GM21423 (cell line): Measurements from ENCODE around the gene ADGRV1.
"Not testable (repeated sequence)": the region's sequence is repeated elsewhere in the genome, so short reads cannot be mapped to it uniquely, and the experiment has no call there.

Experiments used
- ATAC-seq: cut with Tn5 transposase; IDR thresholded peaks from one replicate; pipeline ENCODE4 v1.9.1; 2021; ENCODE audit warnings: mild to moderate bottlenecking, moderate library complexity; ENCODE audit not compliant: unreplicated experiment

Gene ADGRV1

DNA sequence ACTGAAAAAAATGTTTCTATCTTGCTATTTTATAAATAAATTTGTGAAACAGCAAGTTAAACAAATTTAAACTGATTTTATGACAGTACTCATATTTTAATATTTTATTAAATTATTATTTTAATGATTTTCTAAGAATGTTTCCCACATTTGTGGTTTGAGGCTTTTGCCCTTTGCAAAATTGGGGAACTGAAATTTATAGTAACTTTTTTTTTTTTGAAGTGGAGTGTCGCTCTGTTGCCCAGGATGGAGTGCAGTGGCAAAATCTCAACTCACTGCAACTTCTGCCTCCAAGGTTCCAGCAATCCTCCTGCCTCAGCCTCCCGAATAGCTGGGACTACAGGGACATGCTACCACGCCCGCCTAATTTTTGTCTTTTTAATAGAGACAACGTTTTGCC is 7.2 kb upstream of the ADGRV1 start:
- ATAC-seq = no peak

DNA sequence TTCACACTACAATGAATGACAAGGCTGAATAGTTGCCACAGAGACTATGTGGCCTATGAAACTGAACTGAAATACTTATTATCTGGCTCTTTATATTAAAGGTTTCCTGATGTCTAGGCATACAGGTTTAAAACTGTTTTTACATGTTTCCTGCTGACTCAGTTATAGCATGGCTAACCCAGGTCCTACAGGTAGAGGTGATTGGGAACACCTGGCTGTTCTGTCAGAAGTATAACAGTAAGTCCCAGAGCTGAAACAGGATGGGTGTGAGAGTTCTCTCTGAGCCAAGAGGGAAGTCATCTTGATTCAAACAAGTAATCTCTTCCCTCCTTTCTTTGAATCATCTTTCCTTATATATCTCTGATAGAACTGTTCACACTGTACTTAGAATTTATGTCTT is 4.9 kb upstream of the ADGRV1 start:
- no peak for ATAC-seq

- no peak for ATAC-seq
Observed at GRCh38 chr5:90554358-90555006, 4.1 kb upstream of the ADGRV1 start.

- ATAC-seq = no peak
Observed at GRCh38 chr5:90555666-90556065, 2.9 kb upstream of the ADGRV1 start.

DNA sequence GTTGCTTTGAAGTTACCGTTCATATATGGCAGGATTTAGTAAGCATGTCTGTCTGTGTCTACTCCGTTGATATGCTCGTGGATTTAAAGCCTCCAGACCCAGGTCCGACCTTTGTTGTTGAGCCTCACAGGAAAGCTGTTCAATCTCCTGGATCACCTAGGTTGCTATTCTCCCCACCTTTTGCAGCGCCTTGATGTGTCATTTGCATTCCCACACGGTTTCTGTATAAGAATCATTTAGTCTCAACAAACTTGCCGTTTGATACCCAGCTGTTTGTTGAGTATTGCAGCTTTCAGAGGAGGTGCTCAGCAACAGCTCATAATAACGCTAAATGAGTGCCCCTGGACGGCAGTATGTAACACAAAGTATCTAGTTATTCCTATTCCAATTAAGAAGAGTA is 1.2 kb upstream of the ADGRV1 start:
- ATAC-seq = no peak

- ATAC-seq = no peak
Observed at GRCh38 chr5:90557871-90558270, 726 bp upstream of the ADGRV1 start.

- ATAC-seq = no peak
Observed at GRCh38 chr5:90560771-90561170, 2.2 kb downstream of the ADGRV1 start.

- ATAC-seq = no peak
Observed at GRCh38 chr5:90561766-90562165, 3.2 kb downstream of the ADGRV1 start.

DNA sequence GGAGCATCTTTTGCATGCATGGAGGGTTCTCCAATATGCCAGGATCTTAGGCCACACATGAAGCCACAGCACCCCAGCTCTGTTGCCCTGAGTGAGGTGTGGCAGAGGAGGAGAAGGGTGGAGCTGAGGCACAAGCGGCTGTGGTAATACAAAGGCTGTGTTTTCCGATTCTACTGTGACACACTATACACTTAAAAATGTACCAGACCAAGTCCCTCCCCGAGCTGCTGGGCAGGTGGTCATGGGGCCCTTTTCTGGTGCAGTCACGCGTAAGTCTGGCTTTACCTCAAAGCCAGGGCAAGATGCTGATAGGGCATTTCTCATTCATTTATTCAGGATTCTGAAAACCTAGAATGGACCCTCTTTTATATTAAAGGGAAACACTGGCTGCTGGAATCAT is 3.7 kb downstream of the ADGRV1 start:
- ATAC-seq = no peak

GRCh38 chr5:90563108-90563507 is 4.5 kb downstream of the ADGRV1 start:
- ATAC-seq = no peak

GRCh38 chr5:90565491-90565890 is 6.9 kb downstream of the ADGRV1 start:
- no peak for ATAC-seq

DNA sequence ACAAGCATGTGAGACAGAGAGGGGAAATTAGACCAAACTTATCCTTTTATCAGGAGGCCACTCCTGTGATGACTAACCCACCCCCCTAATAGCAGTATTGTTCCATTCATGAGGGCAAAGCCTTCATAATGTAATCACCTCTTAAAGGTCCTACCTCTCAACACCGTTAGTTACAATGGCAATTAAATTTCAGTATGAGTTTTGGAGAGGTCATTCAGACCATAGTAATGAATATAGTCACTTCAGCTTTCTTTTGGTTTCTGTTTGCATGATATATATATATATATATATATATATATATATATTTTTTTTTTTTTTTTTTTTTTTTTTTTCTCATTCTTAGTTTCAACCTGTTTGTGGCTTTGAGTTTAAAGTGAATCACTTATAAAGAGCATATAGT is 10.5 kb downstream of the ADGRV1 start:
- ATAC-seq = no peak

GRCh38 chr5:90570034-90570433 is 11.4 kb downstream of the ADGRV1 start:
- no peak for ATAC-seq

DNA sequence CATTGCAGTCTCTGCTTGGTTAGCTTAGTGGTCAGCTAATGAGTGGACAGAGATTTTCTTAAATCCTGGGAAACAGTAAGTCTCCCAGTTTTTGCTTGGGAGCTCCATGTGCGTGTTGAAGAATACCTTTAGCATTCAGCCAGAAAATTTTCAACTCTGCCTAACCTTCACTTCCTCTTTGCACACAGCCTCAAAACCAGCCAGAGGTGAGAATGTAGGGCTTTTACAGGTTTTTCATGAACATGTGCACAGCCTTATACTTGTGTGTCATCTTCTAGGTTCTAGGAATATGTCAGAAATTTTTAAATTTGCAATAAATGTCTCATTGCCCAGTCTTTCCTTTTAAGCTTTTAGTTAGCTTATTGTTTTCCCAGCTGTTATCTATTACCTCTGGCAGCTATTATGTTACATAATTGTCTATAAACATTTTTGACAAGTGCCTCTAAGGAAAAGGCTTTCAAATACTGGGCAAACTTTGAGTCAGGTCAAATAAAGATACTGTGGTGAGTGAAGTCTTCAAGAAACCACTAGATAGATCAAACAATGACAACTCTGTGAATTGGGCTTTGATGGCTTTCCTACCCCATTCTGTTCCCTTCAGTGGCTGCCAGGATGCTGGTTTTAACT is 12.7 kb downstream of the ADGRV1 start:
- no peak for ATAC-seq

GRCh38 chr5:90575712-90576111 is 17.1 kb downstream of the ADGRV1 start:
- ATAC-seq = no peak

- ATAC-seq = not testable (repeated sequence)
Observed at GRCh38 chr5:90576566-90576965, 18.0 kb downstream of the ADGRV1 start.

DNA sequence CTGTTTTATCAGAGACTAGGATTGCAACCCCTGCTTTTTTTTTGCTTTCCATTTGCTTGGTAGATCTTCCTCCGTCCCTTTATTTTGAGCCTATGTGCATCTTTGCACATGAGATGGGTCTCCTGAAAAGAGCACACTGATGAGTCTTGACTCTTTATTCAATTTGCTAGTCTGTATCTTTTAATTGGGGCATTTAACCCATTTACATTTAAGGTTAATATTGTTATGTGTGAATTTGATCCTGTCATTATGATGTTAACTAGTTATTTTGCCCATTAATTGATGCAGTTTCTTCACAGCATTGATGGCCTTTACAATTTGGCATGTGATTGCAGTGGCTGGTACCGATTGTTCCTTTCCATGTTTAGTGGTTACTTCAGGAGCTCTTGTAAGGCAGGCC is 21.3 kb downstream of the ADGRV1 start:
- ATAC-seq = not testable (repeated sequence)

- ATAC-seq = no peak
Observed at GRCh38 chr5:90581956-90582355, 23.4 kb downstream of the ADGRV1 start.

GRCh38 chr5:90585337-90585986 is 26.9 kb downstream of the ADGRV1 start:
- ATAC-seq = no peak

- ATAC-seq = no peak
Observed at GRCh38 chr5:90586469-90586868, 27.9 kb downstream of the ADGRV1 start.

DNA sequence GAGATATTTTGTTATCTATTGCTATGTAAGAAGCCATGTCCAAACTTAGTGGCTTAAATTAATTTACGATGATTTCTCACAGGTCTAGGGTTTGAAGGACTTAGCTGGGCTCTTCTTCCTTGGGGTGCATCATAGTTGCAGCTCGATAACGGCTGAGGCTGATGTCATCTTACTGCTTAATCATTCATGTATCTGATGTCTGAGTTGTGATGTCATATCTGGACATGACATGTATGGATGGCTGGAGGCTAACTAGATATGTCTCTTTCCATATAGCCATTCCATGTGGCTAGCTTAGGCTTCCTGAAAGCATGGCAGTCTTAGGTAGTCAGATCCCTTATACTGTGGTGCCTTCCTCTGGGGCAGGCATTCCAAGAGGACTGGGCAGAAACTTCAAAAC is 31.6 kb downstream of the ADGRV1 start:
- ATAC-seq = no peak

GRCh38 chr5:90593083-90593482 is 34.5 kb downstream of the ADGRV1 start:
- not testable (repeated sequence) for ATAC-seq
